Panc1 (cell line): Measurements from ENCODE around the gene SCARF2. TPM values are rescaled to one million over a fixed set of nuclear protein-coding genes. Genes with fewer than 3 reads are reported as not detected.

ENCODE experiments used
- ATAC-seq: fragments of 200-7000 bp; cut with Tn5 transposase; 2 replicates; pipeline ENCODE4 v1.9.1; 2020; ENCODE audit warnings: mild to moderate bottlenecking, moderate library complexity
- BruUV-seq: library from RNA; stranded (reverse); fragments of 400-500 nt; replicated peaks from 2 replicates; lab custom pipeline; 2021; lab: Mats Ljungman, UMichigan
- CTCF ChIA-PET: fragments of 300-600 bp; sonication (Branson Sonifier 250); formaldehyde crosslinking; loops from one replicate; lab custom pipeline; 2022; ENCODE audit warnings: antibody characterized with exemption; lab: Charles Lee
- POLR2A ChIA-PET: fragments of 300-600 bp; sonication (Branson Sonifier 250); formaldehyde crosslinking; loops from one replicate; lab custom pipeline; 2022; ENCODE audit warnings: antibody characterized with exemption; lab: Charles Lee
- DNase-seq: peaks from one replicate; pipeline ENCODE4 v3.0.0-alpha.2; 2010; ENCODE audit warnings: low read depth, low spot score
- H3K27ac ChIP-seq: 2 replicates; pipeline ENCODE4 v1.5.1; 2011; ENCODE audit warnings: mild to moderate bottlenecking, low read length, inconsistent platforms
- H3K27me3 ChIP-seq: fragments of 200-500 bp; sonication (Bioruptor generic); 2 replicates; pipeline ENCODE4 v1.6.0; 2014; ENCODE audit warnings: low read length, inconsistent platforms; ENCODE audit not compliant: control insufficient read depth, insufficient read depth
- H3K36me3 ChIP-seq: fragments of 200-500 bp; sonication (Bioruptor generic); 2 replicates; pipeline ENCODE4 v1.5.1; 2014; ENCODE audit warnings: inconsistent platforms, mild to moderate bottlenecking, low read length, moderate library complexity; ENCODE audit not compliant: control insufficient read depth, insufficient read depth
- H3K4me1 ChIP-seq: 2 replicates; pipeline ENCODE4 v1.5.1; 2011; ENCODE audit warnings: inconsistent platforms, mild to moderate bottlenecking, low read length, moderate library complexity; ENCODE audit not compliant: control insufficient read depth, insufficient read depth
- H3K4me3 ChIP-seq, 2 experiments: 2 replicates each; pipeline ENCODE4 v1.5.1; 2011 to 2012; ENCODE audit warnings: low read depth in 2 of 2, low read length in 2 of 2, mild to moderate bottlenecking in 2 of 2, inconsistent platforms in 1 of 2, moderate library complexity in 1 of 2
- H3K9me3 ChIP-seq: fragments of 200-500 bp; sonication (Bioruptor generic); 2 replicates; pipeline ENCODE4 v1.5.1; 2014; ENCODE audit warnings: low read depth, mild to moderate bottlenecking, inconsistent platforms, low read length, moderate library complexity; ENCODE audit not compliant: control insufficient read depth, insufficient read depth
- POLR2AphosphoS5 ChIP-seq: IDR thresholded peaks from 2 replicates; pipeline ENCODE4 v1.6.1; 2012; ENCODE audit warnings: mild to moderate bottlenecking, low read depth, low read length, moderate library complexity
- SIN3A ChIP-seq: IDR thresholded peaks from 2 replicates; pipeline ENCODE4 v1.6.1; 2012; ENCODE audit warnings: low read depth, mild to moderate bottlenecking, low read length, moderate library complexity, borderline replicate concordance; ENCODE audit not compliant: insufficient read depth
- TCF7L2 ChIP-seq: IDR thresholded peaks from 2 replicates; pipeline ENCODE4 v1.6.1; 2011; ENCODE audit warnings: mild to moderate bottlenecking, low read depth, low read length, inconsistent platforms
- in situ Hi-C: cut with HindIII; loops from 2 replicates; pipeline ENCODE4 v1.10.0; 2016; ENCODE audit warnings: low sequenced_read_pairs, low pct_unique_long_range_greater_than_20kb
- intact Hi-C: fragments of 100-400 bp; cut with micrococcal nuclease; formaldehyde crosslinking; loops from one replicate; pipeline ENCODE4 v1.10.0; 2022; ENCODE audit not compliant: unreplicated experiment
- total RNA-seq: library from RNA; stranded (reverse); gene quantifications from one replicate; pipeline ENCODE4 v1.2.1, GENCODE V29; 2021; ENCODE audit not compliant: unreplicated experiment
- TF ChIP-seq, protein P1 (sequence below): fragments of 450-650 bp; IDR thresholded peaks from 2 replicates; pipeline ENCODE4 v1.5.1; 2017; ENCODE audit warnings: mild to moderate bottlenecking
- TF ChIP-seq, protein P2 (sequence below), 2 experiments: IDR thresholded peaks; 2 replicates each; pipeline ENCODE4 v1.6.1; 2011 to 2012; ENCODE audit warnings: low read depth in 2 of 2, control low read depth in 1 of 2, low read length in 1 of 2, mild to moderate bottlenecking in 1 of 2, moderate library complexity in 1 of 2; ENCODE audit not compliant: insufficient read depth in 1 of 2

Gene SCARF2
- total RNA-seq, 1 experiment from 2014 or later = 3.2 TPM

DNA sequence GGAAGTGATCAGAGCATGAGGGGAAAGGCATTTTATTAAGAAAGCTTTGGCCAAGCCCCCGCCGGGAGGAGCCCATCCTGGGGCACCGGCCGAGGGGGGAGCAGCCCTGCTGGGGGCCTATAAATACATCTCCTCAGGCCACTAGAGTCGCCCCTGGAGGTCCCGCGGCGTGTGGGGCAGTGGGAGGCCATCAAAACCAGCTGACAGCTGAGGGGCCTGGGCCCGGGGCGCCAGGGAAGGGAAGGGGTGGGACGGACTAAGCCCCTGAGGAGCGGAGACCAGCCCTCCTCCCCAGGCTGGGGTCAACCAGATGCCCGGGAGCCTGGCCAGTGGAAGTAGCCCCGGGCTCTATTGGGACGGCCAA, 13.1 kb downstream of the SCARF2 start:
- CTCF ChIA-PET = no interaction called here
- intact Hi-C loops = no loop called here
- in situ Hi-C loops = no loop called here
- no peaks in the 10 kb centered on the region; the same call in 1 of the 2 replicates for H3K4me1 ChIP-seq
- DNase-seq (no peak), ATAC-seq (no peak)
- POLR2A ChIA-PET = no interaction called here
- TF ChIP-seq, protein P1, sequence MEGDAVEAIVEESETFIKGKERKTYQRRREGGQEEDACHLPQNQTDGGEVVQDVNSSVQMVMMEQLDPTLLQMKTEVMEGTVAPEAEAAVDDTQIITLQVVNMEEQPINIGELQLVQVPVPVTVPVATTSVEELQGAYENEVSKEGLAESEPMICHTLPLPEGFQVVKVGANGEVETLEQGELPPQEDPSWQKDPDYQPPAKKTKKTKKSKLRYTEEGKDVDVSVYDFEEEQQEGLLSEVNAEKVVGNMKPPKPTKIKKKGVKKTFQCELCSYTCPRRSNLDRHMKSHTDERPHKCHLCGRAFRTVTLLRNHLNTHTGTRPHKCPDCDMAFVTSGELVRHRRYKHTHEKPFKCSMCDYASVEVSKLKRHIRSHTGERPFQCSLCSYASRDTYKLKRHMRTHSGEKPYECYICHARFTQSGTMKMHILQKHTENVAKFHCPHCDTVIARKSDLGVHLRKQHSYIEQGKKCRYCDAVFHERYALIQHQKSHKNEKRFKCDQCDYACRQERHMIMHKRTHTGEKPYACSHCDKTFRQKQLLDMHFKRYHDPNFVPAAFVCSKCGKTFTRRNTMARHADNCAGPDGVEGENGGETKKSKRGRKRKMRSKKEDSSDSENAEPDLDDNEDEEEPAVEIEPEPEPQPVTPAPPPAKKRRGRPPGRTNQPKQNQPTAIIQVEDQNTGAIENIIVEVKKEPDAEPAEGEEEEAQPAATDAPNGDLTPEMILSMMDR = no peak
- no peak for TF ChIP-seq TCF7L2
- no peak for TF ChIP-seq SIN3A
- TF ChIP-seq, protein P2, sequence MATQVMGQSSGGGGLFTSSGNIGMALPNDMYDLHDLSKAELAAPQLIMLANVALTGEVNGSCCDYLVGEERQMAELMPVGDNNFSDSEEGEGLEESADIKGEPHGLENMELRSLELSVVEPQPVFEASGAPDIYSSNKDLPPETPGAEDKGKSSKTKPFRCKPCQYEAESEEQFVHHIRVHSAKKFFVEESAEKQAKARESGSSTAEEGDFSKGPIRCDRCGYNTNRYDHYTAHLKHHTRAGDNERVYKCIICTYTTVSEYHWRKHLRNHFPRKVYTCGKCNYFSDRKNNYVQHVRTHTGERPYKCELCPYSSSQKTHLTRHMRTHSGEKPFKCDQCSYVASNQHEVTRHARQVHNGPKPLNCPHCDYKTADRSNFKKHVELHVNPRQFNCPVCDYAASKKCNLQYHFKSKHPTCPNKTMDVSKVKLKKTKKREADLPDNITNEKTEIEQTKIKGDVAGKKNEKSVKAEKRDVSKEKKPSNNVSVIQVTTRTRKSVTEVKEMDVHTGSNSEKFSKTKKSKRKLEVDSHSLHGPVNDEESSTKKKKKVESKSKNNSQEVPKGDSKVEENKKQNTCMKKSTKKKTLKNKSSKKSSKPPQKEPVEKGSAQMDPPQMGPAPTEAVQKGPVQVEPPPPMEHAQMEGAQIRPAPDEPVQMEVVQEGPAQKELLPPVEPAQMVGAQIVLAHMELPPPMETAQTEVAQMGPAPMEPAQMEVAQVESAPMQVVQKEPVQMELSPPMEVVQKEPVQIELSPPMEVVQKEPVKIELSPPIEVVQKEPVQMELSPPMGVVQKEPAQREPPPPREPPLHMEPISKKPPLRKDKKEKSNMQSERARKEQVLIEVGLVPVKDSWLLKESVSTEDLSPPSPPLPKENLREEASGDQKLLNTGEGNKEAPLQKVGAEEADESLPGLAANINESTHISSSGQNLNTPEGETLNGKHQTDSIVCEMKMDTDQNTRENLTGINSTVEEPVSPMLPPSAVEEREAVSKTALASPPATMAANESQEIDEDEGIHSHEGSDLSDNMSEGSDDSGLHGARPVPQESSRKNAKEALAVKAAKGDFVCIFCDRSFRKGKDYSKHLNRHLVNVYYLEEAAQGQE (IDR thresholded peaks at IDR 0.05; ENCODE audit: insufficient read depth in 1 of 2, low read depth in 2 of 2, low read length in 1 of 2) = no peak
- no peak overlapping the region for H3K4me3 ChIP-seq
- BruUV-seq = no TSS peak
- H3K36me3 ChIP-seq = no peaks in the 10 kb centered on the region
- H3K27me3 ChIP-seq = no peaks in the 10 kb centered on the region
- H3K9me3 ChIP-seq = no peaks in the 10 kb centered on the region
- H3K27ac ChIP-seq = no peak overlapping the region

DNA sequence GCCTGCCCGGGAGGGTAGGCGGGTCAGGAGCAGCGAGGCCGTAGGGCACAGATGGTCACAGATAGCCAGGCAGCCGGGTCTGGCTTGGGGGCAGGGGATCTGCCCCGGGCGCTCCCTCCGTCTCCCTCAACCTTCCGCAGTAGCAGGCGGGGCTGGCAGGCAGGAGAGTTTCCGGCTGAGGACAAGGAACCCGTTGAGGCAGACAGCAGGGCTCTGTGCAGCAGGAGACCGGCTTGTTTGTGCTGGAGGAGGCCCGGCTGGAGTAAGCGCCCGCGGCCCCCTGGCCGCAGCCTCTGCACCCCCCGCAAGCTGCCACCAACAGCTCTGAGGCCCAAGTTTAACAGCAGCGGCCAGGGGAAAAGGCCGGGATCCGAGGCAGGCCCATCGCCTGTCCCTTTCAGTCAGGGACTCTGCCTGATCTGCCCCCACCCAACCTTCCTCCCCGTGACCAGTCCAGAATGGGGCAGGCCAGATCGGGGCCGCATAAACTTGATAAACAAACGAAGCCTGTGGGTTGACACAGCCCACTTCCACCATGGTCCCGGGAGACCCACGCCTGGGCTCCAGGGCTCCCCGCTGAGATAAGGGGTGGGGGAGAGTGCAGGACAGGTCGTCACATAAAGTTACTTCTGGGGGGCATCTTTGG, 13.6 kb downstream of the SCARF2 start:
- no TSS peak for BruUV-seq
- CTCF ChIA-PET = no interaction called here
- Histone ChIP-seq H3K4me1 (no peaks in the 10 kb centered on the region; the same call in 1 of the 2 replicates), H3K4me3 (no peak overlapping the region), H3K27me3 (no peaks in the 10 kb centered on the region), H3K36me3 (no peaks in the 10 kb centered on the region), H3K9me3 (no peaks in the 10 kb centered on the region), H3K27ac (no peak overlapping the region)
- no peak for ATAC-seq
- in situ Hi-C loops = no loop called here
- intact Hi-C loops = no loop called here
- DNase-seq = no peak
- TF ChIP-seq POLR2AphosphoS5 (no peak), TCF7L2 (no peak), SIN3A (no peak)
- TF ChIP-seq, protein P1 = no peak
- TF ChIP-seq, protein P2 (IDR thresholded peaks at IDR 0.05; ENCODE audit: insufficient read depth in 1 of 2, low read depth in 2 of 2, low read length in 1 of 2) = no peak
- POLR2A ChIA-PET = no interaction called here
